ENCODE measurements around the gene TTC6.

Gene TTC6

GRCh38 chr14:37637341-37637740, 41.9 kb downstream of the TTC6 start:
- no peak for DNase-seq

DNA sequence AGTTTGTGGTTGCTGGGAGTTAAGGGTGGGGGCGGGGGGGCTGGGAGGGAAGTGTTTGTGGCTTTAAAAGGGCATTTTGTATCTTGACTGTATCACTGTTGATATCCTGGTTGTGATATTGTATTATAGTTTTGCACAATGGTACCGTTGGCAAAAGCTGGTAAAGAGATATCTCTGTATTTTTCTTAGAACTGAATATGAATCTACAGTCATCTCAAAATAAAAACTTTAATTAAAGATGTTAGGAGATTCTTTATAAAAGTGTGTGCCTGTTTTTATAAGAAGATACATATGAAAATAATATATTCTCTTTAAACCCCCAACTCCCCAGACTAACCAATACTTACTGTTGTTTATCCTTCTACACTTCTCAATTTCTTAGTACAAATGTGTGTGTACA, 43.2 kb downstream of the TTC6 start:
- no peak for DNase-seq

DNA sequence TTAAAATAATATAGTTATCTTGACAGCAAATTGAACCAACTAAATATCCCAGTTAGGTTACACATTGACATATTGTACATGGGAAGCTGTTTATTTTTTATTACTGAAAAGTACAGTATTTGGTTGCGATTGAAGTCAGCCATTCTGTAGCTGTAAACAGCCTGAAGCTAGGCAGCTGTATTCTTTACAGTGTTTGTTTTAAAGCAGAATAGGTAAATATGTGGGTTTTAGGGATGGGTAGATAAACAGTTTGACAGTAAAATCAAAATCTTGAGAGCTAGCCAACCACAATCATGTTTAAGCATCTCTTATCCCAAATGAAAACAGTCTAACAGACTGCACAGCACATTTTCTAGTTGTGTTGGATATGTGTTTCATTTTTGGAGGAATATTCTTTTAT, 45.7 kb downstream of the TTC6 start:
- DNase-seq, result no peak

DNA sequence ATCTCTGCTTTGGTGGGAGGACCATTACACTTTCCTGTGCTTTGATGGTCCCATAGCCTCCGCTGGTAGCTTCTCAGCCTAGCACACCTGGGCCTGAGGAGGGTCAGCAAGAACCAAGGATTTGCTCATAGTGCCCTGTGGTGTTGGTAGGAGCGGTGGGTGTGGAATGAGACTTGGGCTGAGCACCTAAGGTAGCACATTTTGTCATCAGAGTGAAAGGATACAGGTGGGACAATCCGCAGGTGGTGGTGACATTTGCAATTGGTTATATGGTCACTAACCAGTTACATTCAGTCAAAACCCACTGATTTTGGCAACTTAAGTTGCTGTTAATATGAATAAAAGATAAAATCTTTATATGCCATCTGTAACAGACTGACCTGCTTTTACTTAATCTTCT, 46.7 kb downstream of the TTC6 start:
- no peak for DNase-seq

DNA sequence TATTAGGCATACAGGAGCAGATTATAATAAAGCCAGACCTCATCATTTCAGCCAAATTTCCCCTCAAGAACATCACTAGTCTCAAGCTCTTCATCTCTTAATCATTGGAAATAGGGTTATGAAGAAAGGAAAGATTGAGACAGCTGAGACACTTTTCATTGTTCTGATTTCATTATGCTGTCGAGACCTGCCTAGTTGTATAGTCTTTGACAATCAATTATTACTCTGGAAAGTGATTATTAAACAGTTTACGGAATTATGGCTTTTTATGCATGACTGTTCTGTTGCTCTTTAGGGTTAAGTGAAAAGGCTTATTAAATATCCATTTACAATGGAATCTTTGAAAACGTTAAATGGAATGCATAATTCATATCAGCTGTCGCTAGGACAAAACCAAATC, 48.3 kb downstream of the TTC6 start:
- no peak for DNase-seq
